Anterior cingulate cortex (tissue), 58 donors: ENCODE data around the gene PRR5.

Experiments used
- DNase-seq, 58 donors: peaks; one replicate each; lab custom pipeline; 2025; lab: John Stamatoyannopoulos, UW

Gene PRR5

DNA sequence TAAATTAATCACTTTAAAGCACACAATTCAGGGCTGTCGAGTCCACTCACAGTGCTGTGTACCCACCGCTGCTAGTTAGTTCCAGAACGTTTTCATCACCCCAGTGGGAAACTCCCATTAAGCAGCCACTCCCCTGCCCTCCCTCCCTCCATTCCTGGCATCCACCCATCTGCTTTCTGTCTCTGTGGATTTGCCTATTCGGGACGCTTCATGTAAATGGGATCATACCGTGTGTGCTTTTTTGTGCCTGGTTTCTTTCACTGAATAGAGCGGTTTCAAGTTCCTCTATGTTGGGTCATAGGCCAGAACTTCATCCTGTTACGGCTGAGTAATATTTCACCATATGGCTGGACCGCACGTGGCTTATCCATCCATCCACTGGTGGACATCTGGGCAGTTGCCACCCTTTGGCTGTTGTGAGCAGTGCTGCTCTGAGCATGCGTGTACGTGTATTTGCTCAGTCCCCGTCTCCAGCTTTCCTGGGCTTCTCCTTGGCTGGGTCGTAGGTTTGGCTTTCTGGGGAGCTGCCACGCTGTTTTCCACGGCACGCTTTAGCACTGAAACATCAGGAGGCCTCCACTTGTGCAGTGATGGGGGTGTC, 80.5 kb downstream of the PRR5 start:
- no peak for DNase-seq

DNA sequence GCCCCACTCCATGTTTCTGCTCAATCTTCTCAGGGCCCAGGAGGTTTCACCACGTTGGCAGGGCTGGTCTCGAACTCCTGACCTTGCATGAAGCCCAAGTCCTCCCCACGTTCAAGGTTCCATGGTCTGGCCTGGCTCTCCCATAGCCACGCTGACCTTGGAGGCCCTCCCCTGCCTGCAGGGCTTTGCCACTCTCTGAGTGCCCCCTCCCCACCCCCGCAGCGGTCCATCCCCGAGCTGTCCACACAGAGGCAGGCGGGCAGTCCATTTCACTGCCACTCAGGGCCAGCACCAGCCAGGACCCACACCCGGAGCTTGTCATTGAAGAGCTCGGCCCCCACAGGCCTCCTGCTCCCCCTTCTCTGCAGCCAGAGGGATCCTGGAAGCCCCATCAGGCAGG, 81.1 kb downstream of the PRR5 start:
- no peak for DNase-seq

DNA sequence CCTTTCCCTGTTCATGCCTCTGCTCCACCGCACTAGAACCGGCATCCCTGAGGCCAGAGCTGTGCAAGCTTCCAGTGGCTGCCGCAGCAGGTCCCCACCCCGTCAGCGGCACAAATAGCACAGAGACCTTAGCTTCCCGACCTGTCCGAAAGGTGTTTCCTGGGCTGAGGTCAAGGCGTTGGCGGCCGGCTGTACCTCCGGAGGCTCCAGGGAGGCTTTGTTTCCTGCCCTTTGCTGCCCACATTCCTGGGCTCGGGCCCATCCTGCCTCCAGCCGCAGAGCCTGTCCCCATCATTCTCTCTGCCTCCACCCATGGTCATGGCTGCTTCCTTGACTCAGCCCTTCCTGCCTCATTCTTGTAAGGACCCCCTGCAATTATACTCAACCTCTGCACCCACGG, 81.6 kb downstream of the PRR5 start:
- no peak for DNase-seq

DNA sequence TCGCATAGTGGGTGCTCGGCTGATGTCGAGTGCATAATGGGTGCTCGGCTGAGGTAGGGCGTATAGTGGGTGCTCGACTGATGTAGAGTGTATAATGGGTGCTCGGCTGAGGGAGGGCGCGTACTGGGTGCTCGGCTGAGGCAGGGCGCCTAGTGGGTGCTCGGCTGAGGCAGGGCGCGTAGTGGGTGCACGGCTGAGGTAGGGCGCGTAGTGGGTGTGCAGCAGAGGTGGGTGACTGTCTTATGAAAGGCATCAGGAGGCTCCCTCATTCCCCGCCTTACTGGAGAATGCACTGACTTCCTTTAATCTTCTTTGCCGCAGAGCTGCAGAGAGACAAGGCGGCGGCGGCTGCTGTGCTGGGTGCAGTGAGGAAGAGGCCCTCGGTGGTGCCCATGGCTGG, 84.1 kb downstream of the PRR5 start:
- no peak for DNase-seq

DNA sequence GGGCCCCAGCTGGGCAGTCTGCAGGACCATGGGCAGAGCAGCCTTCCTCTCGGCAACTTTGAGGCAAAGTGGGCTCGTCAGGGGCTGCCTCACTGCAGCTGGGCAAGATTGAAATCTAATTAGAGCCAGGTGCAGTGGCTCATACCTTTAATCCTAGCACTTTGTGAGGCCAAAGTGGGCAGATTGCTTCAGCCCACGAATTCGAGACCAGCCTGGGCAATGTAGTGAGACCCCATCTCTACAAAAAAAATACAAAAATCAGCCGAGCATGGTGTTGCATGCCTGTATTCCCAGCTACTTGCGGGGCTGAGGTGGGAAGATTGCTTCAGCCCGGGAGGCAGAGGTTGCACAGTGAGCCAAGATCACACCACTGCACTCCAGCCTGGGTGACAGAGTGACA, 84.6 kb downstream of the PRR5 start:
- DNase-seq = no peak
